ENCODE data around the gene EP400.

Gene EP400

DNA sequence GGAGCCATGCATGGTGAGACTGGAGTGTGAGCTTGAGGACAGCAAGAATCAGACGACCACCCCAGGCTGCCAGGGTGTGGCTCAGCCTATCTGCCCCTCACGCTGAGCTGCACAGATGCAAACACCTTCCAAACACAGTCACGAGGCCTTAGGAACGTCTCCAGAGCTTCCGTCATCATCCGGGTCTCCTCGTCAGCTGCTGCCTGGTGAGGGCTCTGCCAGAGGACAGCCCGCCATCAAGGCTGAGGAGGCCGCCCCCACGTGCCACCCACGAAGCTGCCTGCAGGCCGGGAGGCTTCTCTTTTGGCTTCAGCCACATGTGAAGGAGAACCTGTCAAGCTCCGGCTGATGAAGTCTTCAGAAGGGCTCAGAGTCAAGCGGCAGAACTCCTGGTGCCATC, 180.9 kb downstream of the EP400 start:
- Histone ChIP-seq H3K36me3 (ENCODE audit: insufficient read depth, low read length) (peaks cover 34% of the 10 kb centered on the region), H3K9ac (ENCODE audit: low read length) (no peak overlapping the region), H3K27me3 (ENCODE audit: insufficient read depth, low read length) (no peaks in the 10 kb centered on the region), H2AFZ (ENCODE audit: low read length) (no peak overlapping the region), H3K4me3 (ENCODE audit: low read depth, low read length, poor library complexity, severe bottlenecking) (no peak overlapping the region), H3K27ac (ENCODE audit: low read depth, low read length, poor library complexity, severe bottlenecking) (no peak overlapping the region), H3K79me2 (ENCODE audit: insufficient read depth, low read length) (no peaks in the 10 kb centered on the region), H3F3A (ENCODE audit: insufficient read depth, low read length) (no peaks in the 10 kb centered on the region), H3K9me2 (ENCODE audit: low read depth, low read length) (no peaks in the 10 kb centered on the region), H3K9me3 (ENCODE audit: low read length) (peaks cover 6% of the 10 kb centered on the region), H3K4me1 (ENCODE audit: insufficient read depth, low read length, severe bottlenecking) (no peaks in the 10 kb centered on the region), H3K4me2 (ENCODE audit: low read length) (no peak overlapping the region), H4K20me1 (ENCODE audit: insufficient read depth, low read length) (no peaks in the 10 kb centered on the region)
- TF ChIP-seq, protein P1, sequence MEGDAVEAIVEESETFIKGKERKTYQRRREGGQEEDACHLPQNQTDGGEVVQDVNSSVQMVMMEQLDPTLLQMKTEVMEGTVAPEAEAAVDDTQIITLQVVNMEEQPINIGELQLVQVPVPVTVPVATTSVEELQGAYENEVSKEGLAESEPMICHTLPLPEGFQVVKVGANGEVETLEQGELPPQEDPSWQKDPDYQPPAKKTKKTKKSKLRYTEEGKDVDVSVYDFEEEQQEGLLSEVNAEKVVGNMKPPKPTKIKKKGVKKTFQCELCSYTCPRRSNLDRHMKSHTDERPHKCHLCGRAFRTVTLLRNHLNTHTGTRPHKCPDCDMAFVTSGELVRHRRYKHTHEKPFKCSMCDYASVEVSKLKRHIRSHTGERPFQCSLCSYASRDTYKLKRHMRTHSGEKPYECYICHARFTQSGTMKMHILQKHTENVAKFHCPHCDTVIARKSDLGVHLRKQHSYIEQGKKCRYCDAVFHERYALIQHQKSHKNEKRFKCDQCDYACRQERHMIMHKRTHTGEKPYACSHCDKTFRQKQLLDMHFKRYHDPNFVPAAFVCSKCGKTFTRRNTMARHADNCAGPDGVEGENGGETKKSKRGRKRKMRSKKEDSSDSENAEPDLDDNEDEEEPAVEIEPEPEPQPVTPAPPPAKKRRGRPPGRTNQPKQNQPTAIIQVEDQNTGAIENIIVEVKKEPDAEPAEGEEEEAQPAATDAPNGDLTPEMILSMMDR (IDR thresholded peaks at IDR 0.05; ENCODE audit: low read length): no peak
- no peak for TF ChIP-seq EZH2 (IDR thresholded peaks at IDR 0.05; ENCODE audit: borderline replicate concordance, low read length)
